ENCODE data around the gene TRABD2A.
"Not testable (repeated sequence)": the region's sequence is repeated elsewhere in the genome, so short reads cannot be mapped to it uniquely, and the experiment has no call there.

Gene TRABD2A

GRCh38 chr2:84879584-84880394 is 1.1 kb downstream of the TRABD2A start:
- FAIRE-seq (no peak), DNase-seq (ENCODE audit: low spot score) (no peak)

- no peak for DNase-seq (ENCODE audit: low spot score)
- FAIRE-seq: no peak
Measured at GRCh38 chr2:84878896-84879583, 1.8 kb downstream of the TRABD2A start.

- FAIRE-seq (no peak), DNase-seq (ENCODE audit: low spot score) (no peak)
Measured at GRCh38 chr2:84878459-84878858, 2.4 kb downstream of the TRABD2A start.

GRCh38 chr2:84876369-84876768 is 4.5 kb downstream of the TRABD2A start:
- no peak for DNase-seq (ENCODE audit: low spot score)
- no peak for FAIRE-seq

GRCh38 chr2:84875619-84876018 is 5.3 kb downstream of the TRABD2A start:
- not testable (repeated sequence) for FAIRE-seq; DNase-seq (ENCODE audit: low spot score)

- no peak for FAIRE-seq
- DNase-seq (ENCODE audit: low spot score): no peak
Measured at GRCh38 chr2:84875213-84875560, 5.7 kb downstream of the TRABD2A start.

- DNase-seq (ENCODE audit: low spot score): no peak
- FAIRE-seq: no peak
Measured at GRCh38 chr2:84874381-84875212, 6.3 kb downstream of the TRABD2A start.

- no peak for DNase-seq (ENCODE audit: low spot score)
- FAIRE-seq: no peak
Measured at GRCh38 chr2:84873350-84873749, 7.5 kb downstream of the TRABD2A start.

- FAIRE-seq: not testable (repeated sequence)
Measured at GRCh38 chr2:84872691-84873090, 8.2 kb downstream of the TRABD2A start.

GRCh38 chr2:84870306-84870705 is 10.6 kb downstream of the TRABD2A start:
- FAIRE-seq (no peak), DNase-seq (ENCODE audit: low spot score) (no peak)

More at GRCh38 chr2:84872691-84873090, 8.2 kb downstream of the TRABD2A start:
- not testable (repeated sequence) for DNase-seq (ENCODE audit: low spot score)

- not testable (repeated sequence) for DNase-seq (ENCODE audit: low spot score); FAIRE-seq
Measured at GRCh38 chr2:84868327-84868726, 12.6 kb downstream of the TRABD2A start.

GRCh38 chr2:84866122-84866521 is 14.8 kb downstream of the TRABD2A start:
- no peak for DNase-seq (ENCODE audit: low spot score)
- no peak for FAIRE-seq

GRCh38 chr2:84865181-84865783 is 15.6 kb downstream of the TRABD2A start:
- peak; percentile 46 for DNase-seq (ENCODE audit: low spot score)

GRCh38 chr2:84862006-84862405 is 18.9 kb downstream of the TRABD2A start:
- no peak for FAIRE-seq
- DNase-seq (ENCODE audit: low spot score): no peak

More at GRCh38 chr2:84865181-84865783, 15.6 kb downstream of the TRABD2A start:
- no peak for FAIRE-seq

GRCh38 chr2:84861539-84861938 is 19.3 kb downstream of the TRABD2A start:
- DNase-seq (ENCODE audit: low spot score) (no peak), FAIRE-seq (no peak)

GRCh38 chr2:84858937-84859336 is 21.9 kb downstream of the TRABD2A start:
- no peak for DNase-seq (ENCODE audit: low spot score)
- no peak for FAIRE-seq

- no peak for DNase-seq (ENCODE audit: low spot score)
- FAIRE-seq: no peak
Measured at GRCh38 chr2:84858123-84858522, 22.8 kb downstream of the TRABD2A start.

GRCh38 chr2:84857566-84857965 is 23.3 kb downstream of the TRABD2A start:
- DNase-seq (ENCODE audit: low spot score) (no peak), FAIRE-seq (no peak)

GRCh38 chr2:84856787-84857186 is 24.1 kb downstream of the TRABD2A start:
- no peak for DNase-seq (ENCODE audit: low spot score)
- FAIRE-seq: no peak

GRCh38 chr2:84855731-84856130 is 25.2 kb downstream of the TRABD2A start:
- no peak for DNase-seq (ENCODE audit: low spot score)
- no peak for FAIRE-seq

GRCh38 chr2:84854850-84855249 is 26.0 kb downstream of the TRABD2A start:
- no peak for FAIRE-seq
- no peak for DNase-seq (ENCODE audit: low spot score)
